Activated naive CD4-positive, alpha-beta T cell treated with anti-CD3 and anti-CD28 coated beads for 36 hours (primary cell): ENCODE results near the gene IPPK. TPM values are rescaled to one million over a fixed set of nuclear protein-coding genes. Genes with fewer than 3 reads are reported as not detected.

Source experiments
- CTCF ChIA-PET: fragments of 350-600 bp; sonication (Branson Sonifier 250); formaldehyde crosslinking; loops from one replicate; lab custom pipeline; 2021; ENCODE audit warnings: antibody characterized with exemption; lab: Charles Lee
- DNase-seq: peaks from one replicate; pipeline ENCODE4 v3.0.0-alpha.2; 2020
- H3K27ac Mint-ChIP-seq: one replicate; pipeline ENCODE4 v1.8.0; 2021; ENCODE audit warnings: mild to moderate bottlenecking, mixed read lengths
- H3K27me3 Mint-ChIP-seq: one replicate; pipeline ENCODE4 v1.8.0; 2021; ENCODE audit warnings: low read depth, mixed read lengths
- H3K36me3 Mint-ChIP-seq: one replicate; pipeline ENCODE4 v1.8.0; 2021; ENCODE audit warnings: low read depth, mixed read lengths
- H3K4me1 Mint-ChIP-seq: one replicate; pipeline ENCODE4 v1.8.0; 2021; ENCODE audit warnings: low read depth, mixed read lengths
- H3K4me3 Mint-ChIP-seq: one replicate; pipeline ENCODE4 v1.8.0; 2021; ENCODE audit warnings: mild to moderate bottlenecking, moderate library complexity, mixed read lengths
- H3K9me3 Mint-ChIP-seq: one replicate; pipeline ENCODE4 v1.8.0; 2021; ENCODE audit warnings: mixed read lengths
- intact Hi-C: fragments of 100-400 bp; cut with micrococcal nuclease; formaldehyde crosslinking; loops from one replicate; pipeline ENCODE4 v1.15.1; 2023
- total RNA-seq, 2 experiments: library from RNA; stranded (reverse); gene quantifications; one replicate each; pipeline ENCODE4 v1.2.3, GENCODE V29; 2021

IPPK gene
- total RNA-seq, 2 experiments from 2014 or later: 7.6 to 8.2 TPM

- peaks cover 16% of the 10 kb centered on the region for H3K4me1 Mint-ChIP-seq
- H3K9me3 Mint-ChIP-seq: no peaks in the 10 kb centered on the region
- CTCF ChIA-PET: interaction anchor here (0.9 to 8.0 kb wide), 2 partner anchors 78 to 97 kb away, joined by 4 to 89 read pairs; no protein-coding TSS in a partner anchor
- H3K27me3 Mint-ChIP-seq: no peaks in the 10 kb centered on the region
- no peak overlapping the region for H3K27ac Mint-ChIP-seq
- intact Hi-C loops: no loop called here
- no peak overlapping the region for H3K4me3 Mint-ChIP-seq
- no peak for DNase-seq
- H3K36me3 Mint-ChIP-seq: peaks cover 18% of the 10 kb centered on the region
These were observed 42.8 kb upstream of the IPPK start for GRCh38 chr9:92712767-92713166.

DNA sequence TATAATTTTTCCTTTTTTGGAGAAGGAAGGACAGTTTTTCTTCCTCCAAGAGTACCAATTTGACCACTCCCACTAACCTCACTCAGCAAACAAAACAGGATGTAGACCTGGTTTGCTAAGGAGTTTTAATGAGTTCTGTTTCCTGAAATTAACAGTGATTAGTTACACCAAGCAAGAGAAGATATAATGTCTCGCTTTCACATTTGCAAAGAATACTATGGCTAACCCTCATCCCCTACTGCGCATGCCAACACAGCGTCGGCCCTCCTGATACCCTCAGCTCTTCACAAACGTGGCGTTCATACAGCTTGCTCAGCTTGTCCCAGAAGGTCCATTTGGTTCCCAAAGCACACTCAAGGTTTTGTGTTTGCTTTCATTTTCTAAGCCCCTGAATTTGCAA, 41.9 kb upstream of the IPPK start:
- peaks cover 19% of the 10 kb centered on the region for H3K4me1 Mint-ChIP-seq
- peaks cover 18% of the 10 kb centered on the region for H3K36me3 Mint-ChIP-seq
- DNase-seq: no peak
- H3K27me3 Mint-ChIP-seq: no peaks in the 10 kb centered on the region
- CTCF ChIA-PET: interaction anchor here (0.7 to 8.0 kb wide), 2 partner anchors 79 to 386 kb away, joined by 4 to 89 read pairs; no protein-coding TSS in a partner anchor
- intact Hi-C loops: no loop called here
- H3K27ac Mint-ChIP-seq: peak overlapping the region; percentile 32
- H3K4me3 Mint-ChIP-seq: no peak overlapping the region
- H3K9me3 Mint-ChIP-seq: no peaks in the 10 kb centered on the region

- CTCF ChIA-PET: no interaction called here
- DNase-seq: no peak
- Mint-ChIP-seq H3K27ac (no peak overlapping the region), H3K36me3 (peaks cover 18% of the 10 kb centered on the region), H3K4me3 (no peak overlapping the region), H3K4me1 (peaks cover 25% of the 10 kb centered on the region), H3K27me3 (no peaks in the 10 kb centered on the region), H3K9me3 (no peaks in the 10 kb centered on the region)
- intact Hi-C loops: no loop called here
These were observed 41.2 kb upstream of the IPPK start for GRCh38 chr9:92711146-92711545.

DNA sequence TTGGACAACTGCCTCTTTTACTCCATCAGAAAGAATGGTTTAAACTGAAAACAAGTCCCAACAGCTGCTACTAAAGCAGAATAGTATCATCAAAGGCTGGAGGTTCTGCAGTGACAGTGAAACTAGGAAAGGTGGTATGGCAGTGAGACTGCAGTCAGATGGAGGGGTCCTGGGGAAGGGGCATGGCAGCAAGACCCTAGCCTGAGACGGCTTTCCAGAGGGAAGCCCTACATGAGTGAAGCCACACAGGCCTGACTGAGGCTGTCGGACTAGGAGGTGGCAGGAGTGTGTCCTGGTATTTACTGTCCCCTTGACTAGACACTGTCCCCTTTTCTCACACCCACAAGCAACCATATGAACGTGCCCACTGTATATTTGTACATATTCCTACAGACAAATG, 40.4 kb upstream of the IPPK start:
- Mint-ChIP-seq H3K36me3 (peaks cover 20% of the 10 kb centered on the region), H3K4me3 (no peak overlapping the region), H3K27me3 (no peaks in the 10 kb centered on the region), H3K4me1 (peaks cover 28% of the 10 kb centered on the region), H3K27ac (no peak overlapping the region), H3K9me3 (no peaks in the 10 kb centered on the region)
- intact Hi-C loops: no loop called here
- CTCF ChIA-PET: no interaction called here
- no peak for DNase-seq

DNA sequence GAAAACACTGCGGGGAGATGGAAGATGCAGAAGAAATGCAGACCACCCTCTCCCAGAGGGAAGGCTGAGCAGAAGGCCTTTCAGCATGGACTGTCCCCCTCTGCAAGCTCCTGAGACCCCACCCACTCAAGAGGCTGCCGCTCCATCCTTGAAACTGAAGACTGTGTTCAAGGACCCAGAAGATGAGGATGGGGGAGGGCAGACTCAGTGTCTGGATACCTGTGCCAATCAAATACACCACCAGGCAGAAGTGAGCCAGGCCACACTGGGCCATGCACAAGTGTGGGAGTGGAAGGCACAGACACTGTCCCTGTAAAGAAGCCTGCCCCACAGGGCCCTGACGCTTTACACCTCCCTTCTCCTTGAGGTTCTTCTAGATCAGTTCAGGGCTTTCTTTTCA, 40.0 kb upstream of the IPPK start:
- CTCF ChIA-PET: interaction anchor here (0.6 to 1.1 kb wide), 3 partner anchors 81 to 462 kb away, joined by 3 to 4 read pairs (median 3); no protein-coding TSS in a partner anchor
- H3K27ac Mint-ChIP-seq: no peak overlapping the region
- no peaks in the 10 kb centered on the region for H3K27me3 Mint-ChIP-seq
- intact Hi-C loops: loop anchor here (5.0 kb wide), 1 partner anchor 578 kb away; no protein-coding TSS in a partner anchor
- H3K36me3 Mint-ChIP-seq: peaks cover 19% of the 10 kb centered on the region
- H3K4me3 Mint-ChIP-seq: no peak overlapping the region
- H3K9me3 Mint-ChIP-seq: no peaks in the 10 kb centered on the region
- peaks cover 28% of the 10 kb centered on the region for H3K4me1 Mint-ChIP-seq
- DNase-seq: no peak

DNA sequence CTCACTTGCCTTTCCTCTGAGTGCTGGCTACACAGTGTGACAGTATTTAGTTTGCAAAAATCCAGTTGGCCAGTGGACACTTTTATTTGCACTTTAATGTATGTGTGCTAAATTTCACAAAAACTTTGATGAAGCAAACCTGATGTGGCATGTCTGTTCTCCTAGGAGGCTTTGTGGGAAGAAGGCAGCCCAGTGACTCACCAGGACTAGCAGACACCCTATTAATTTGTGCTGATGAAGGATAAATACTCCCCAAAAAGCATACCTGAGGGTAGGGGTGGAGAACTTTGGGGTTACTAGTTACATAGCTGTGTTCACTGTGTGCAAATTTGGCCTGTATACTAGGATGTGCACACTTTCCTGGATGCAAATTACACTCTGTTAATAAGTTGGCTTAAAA, 39.3 kb upstream of the IPPK start:
- CTCF ChIA-PET: interaction anchor here (1.0 to 1.1 kb wide), 2 partner anchors 14 to 82 kb away, joined by 3 to 4 read pairs; no protein-coding TSS in a partner anchor
- no peak overlapping the region for H3K4me3 Mint-ChIP-seq
- H3K9me3 Mint-ChIP-seq: no peaks in the 10 kb centered on the region
- DNase-seq: no peak
- no peak overlapping the region for H3K27ac Mint-ChIP-seq
- peaks cover 16% of the 10 kb centered on the region for H3K36me3 Mint-ChIP-seq
- peaks cover 26% of the 10 kb centered on the region for H3K4me1 Mint-ChIP-seq
- intact Hi-C loops: loop anchor here (5.0 kb wide), 1 partner anchor 577 kb away; no protein-coding TSS in a partner anchor
- no peaks in the 10 kb centered on the region for H3K27me3 Mint-ChIP-seq

DNA sequence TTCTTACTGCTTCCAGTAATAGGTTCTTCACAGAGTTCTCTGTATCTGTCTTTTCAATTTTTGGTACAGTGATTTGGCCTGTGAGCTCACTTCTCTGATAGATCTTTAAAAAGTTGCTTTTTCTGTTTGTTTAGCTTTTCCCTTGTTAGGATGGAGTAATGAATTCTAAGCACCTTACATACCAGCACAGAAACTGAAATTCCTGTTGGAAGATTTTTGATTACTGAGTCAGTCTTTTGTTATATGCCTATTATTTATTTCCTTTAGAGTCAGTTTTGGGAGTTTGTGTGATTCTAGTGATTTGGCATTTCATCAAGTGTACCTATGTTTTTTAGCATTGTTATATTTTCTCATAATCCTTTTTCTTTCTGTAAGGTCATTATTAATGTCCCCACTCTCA, 37.6 kb upstream of the IPPK start:
- intact Hi-C loops: loop anchor here (5.0 kb wide), 1 partner anchor 575 kb away; no protein-coding TSS in a partner anchor
- no peaks in the 10 kb centered on the region for H3K27me3 Mint-ChIP-seq
- no peak overlapping the region for H3K4me3 Mint-ChIP-seq

DNA sequence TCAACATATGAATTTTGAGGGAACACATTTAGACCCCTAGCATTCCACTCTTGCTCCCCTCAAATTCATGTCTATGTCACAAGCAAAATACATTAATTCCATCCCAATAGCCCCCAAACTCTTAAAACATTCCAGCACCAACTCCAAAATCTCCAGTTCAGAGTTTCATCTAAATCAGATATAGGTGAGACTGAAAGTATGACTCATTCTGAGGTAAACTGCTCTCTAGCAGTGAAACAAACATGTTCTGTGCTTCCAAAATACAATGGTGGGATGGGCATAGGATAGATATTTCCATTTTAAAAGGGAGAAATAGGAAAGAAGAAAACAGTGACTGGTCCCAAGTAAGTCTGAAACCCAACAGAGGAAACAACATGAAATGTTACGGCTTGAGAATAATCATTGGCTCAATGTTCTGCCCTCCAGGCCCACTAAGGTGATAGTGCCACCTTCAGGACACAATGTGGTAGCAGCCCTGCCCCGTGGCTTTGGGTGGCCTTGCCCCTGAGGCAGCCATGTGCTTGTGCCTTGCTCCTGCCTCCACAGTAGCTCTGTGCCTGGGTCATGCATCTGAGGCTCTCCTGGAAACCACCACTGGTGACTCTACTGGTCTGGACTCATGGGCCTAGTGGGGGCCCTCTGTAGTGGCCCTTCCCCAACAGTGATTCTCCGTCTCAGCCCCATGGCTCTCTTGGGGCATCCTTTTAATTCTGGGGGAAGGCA, 36.4 kb upstream of the IPPK start:
- intact Hi-C loops: loop anchor here (5.0 kb wide), 1 partner anchor 574 kb away; no protein-coding TSS in a partner anchor
- H3K9me3 Mint-ChIP-seq: no peaks in the 10 kb centered on the region
- peak overlapping the region; percentile 7 for H3K27ac Mint-ChIP-seq
- H3K4me3 Mint-ChIP-seq: no peak overlapping the region
- peak; percentile 61 for DNase-seq
- CTCF ChIA-PET: interaction anchor here (0.8 to 1.0 kb wide), 3 partner anchors 9 to 859 kb away, joined by 3 to 5 read pairs (median 3); no protein-coding TSS in a partner anchor
- H3K4me1 Mint-ChIP-seq: peaks cover 13% of the 10 kb centered on the region
- H3K36me3 Mint-ChIP-seq: peaks cover 4% of the 10 kb centered on the region
- H3K27me3 Mint-ChIP-seq: no peaks in the 10 kb centered on the region

More for the DNA sequence above, 37.6 kb upstream of the IPPK start:
- Mint-ChIP-seq H3K27ac (no peak overlapping the region), H3K36me3 (peaks cover 6% of the 10 kb centered on the region), H3K4me1 (peaks cover 22% of the 10 kb centered on the region), H3K9me3 (no peaks in the 10 kb centered on the region)
- CTCF ChIA-PET: interaction anchor here (0.8 to 1.0 kb wide), 2 partner anchors 8 to 10 kb away, joined by 3 to 5 read pairs; no protein-coding TSS in a partner anchor
- no peak for DNase-seq

GRCh38 chr9:92704528-92704927, 34.6 kb upstream of the IPPK start:
- H3K27ac Mint-ChIP-seq: no peak overlapping the region
- CTCF ChIA-PET: interaction anchor here (0.6 kb wide), 1 partner anchor 89 kb away, joined by 3 read pairs; no protein-coding TSS in a partner anchor
- no peaks in the 10 kb centered on the region for H3K9me3 Mint-ChIP-seq
- intact Hi-C loops: no loop called here
- H3K27me3 Mint-ChIP-seq: no peaks in the 10 kb centered on the region
- no peak for DNase-seq
- peaks cover 12% of the 10 kb centered on the region for H3K4me1 Mint-ChIP-seq
- peaks cover 3% of the 10 kb centered on the region for H3K36me3 Mint-ChIP-seq
- no peak overlapping the region for H3K4me3 Mint-ChIP-seq

GRCh38 chr9:92696619-92697018, 26.7 kb upstream of the IPPK start:
- DNase-seq: no peak
- Mint-ChIP-seq H3K27me3 (no peaks in the 10 kb centered on the region), H3K36me3 (peaks cover 2% of the 10 kb centered on the region), H3K4me1 (no peaks in the 10 kb centered on the region), H3K4me3 (no peak overlapping the region), H3K9me3 (peaks cover 25% of the 10 kb centered on the region), H3K27ac (no peak overlapping the region)
- CTCF ChIA-PET: no interaction called here
- intact Hi-C loops: no loop called here

- CTCF ChIA-PET: no interaction called here
- Mint-ChIP-seq H3K9me3 (peaks cover 15% of the 10 kb centered on the region), H3K27ac (no peak overlapping the region), H3K36me3 (peaks cover 2% of the 10 kb centered on the region), H3K4me3 (no peak overlapping the region), H3K4me1 (no peaks in the 10 kb centered on the region), H3K27me3 (no peaks in the 10 kb centered on the region)
- DNase-seq: no peak
- intact Hi-C loops: no loop called here
These were observed 17.0 kb upstream of the IPPK start for GRCh38 chr9:92686954-92687353.

DNA sequence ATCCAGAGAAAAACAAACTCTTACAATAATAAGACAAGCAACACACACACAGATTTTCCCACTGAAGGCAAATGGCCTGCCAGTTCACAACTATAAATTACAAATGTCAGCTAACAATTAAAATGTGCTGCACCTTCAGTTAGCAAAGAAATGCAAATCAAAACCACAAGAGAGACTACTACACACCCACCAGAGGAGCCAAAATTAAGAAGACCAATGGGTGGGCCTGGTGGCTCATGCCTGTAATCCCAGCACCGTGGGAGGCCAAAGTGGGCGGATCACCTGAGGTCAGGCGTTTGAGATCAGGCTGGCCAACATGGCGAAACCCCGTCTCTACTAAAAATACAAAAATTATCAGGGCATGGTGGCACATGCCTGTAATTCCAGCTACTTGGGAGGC, 15.1 kb upstream of the IPPK start:
- CTCF ChIA-PET: interaction anchor here (1.0 kb wide), 1 partner anchor 29 kb away, joined by 4 read pairs; no protein-coding TSS in a partner anchor
- intact Hi-C loops: no loop called here
- Mint-ChIP-seq H3K27ac (no peak overlapping the region), H3K9me3 (peaks cover 3% of the 10 kb centered on the region), H3K4me1 (no peaks in the 10 kb centered on the region), H3K4me3 (no peak overlapping the region), H3K36me3 (no peaks in the 10 kb centered on the region), H3K27me3 (no peaks in the 10 kb centered on the region)
- DNase-seq: no peak
